Activated CD4-positive, CD25-positive, alpha-beta regulatory T cell treated with anti-CD3 and anti-CD28 coated beads, Interleukin-2, amount 50 U/mL, for 72 hours (primary cell): Measurements from ENCODE around the gene PRKAG1.

ENCODE experiments used
- DNase-seq: peaks from one replicate; pipeline ENCODE4 v3.0.0; 2021

Gene PRKAG1

GRCh38 chr12:49030714-49031572 lies 12.4 kb upstream of the PRKAG1 start:
- DNase-seq, result no peak

- no peak for DNase-seq
These were observed 11.5 kb upstream of the PRKAG1 start for GRCh38 chr12:49030119-49030518.

- DNase-seq, result no peak
These were observed 10.2 kb upstream of the PRKAG1 start for GRCh38 chr12:49028666-49029275.

- DNase-seq, result no peak
These were observed 9.4 kb upstream of the PRKAG1 start for GRCh38 chr12:49027846-49028555.

GRCh38 chr12:49026678-49027480 lies 8.3 kb upstream of the PRKAG1 start:
- DNase-seq, result no peak

GRCh38 chr12:49026101-49026500 lies 7.5 kb upstream of the PRKAG1 start:
- DNase-seq, result no peak

GRCh38 chr12:49025463-49025862 lies 6.9 kb upstream of the PRKAG1 start:
- DNase-seq, result no peak

GRCh38 chr12:49024543-49024942 lies 6.0 kb upstream of the PRKAG1 start:
- no peak for DNase-seq

- no peak for DNase-seq
These were observed 5.2 kb upstream of the PRKAG1 start for GRCh38 chr12:49023812-49024211.

GRCh38 chr12:49022558-49023178 lies 4.1 kb upstream of the PRKAG1 start:
- no peak for DNase-seq

GRCh38 chr12:49021292-49021915 lies 2.8 kb upstream of the PRKAG1 start:
- no peak for DNase-seq

GRCh38 chr12:49020441-49020840 lies 1.9 kb upstream of the PRKAG1 start:
- no peak for DNase-seq

GRCh38 chr12:49019443-49020324 lies 1.1 kb upstream of the PRKAG1 start:
- no peak for DNase-seq

- DNase-seq, result no peak
These were observed 499 bp upstream of the PRKAG1 start for GRCh38 chr12:49019120-49019430.

- DNase-seq, result no peak
These were observed 700 bp downstream of the PRKAG1 start for GRCh38 chr12:49017891-49018260.

- no peak for DNase-seq
These were observed 3.4 kb downstream of the PRKAG1 start for GRCh38 chr12:49015196-49015595.

- DNase-seq, result no peak
These were observed 4.0 kb downstream of the PRKAG1 start for GRCh38 chr12:49014547-49014946.

- no peak for DNase-seq
These were observed 5.1 kb downstream of the PRKAG1 start for GRCh38 chr12:49013428-49013827.

GRCh38 chr12:49012739-49013138 lies 5.8 kb downstream of the PRKAG1 start:
- no peak for DNase-seq

- no peak for DNase-seq
These were observed 8.4 kb downstream of the PRKAG1 start for GRCh38 chr12:49010092-49010668.

GRCh38 chr12:49008943-49009342 lies 9.6 kb downstream of the PRKAG1 start:
- DNase-seq, result no peak
